ENCODE measurements around the gene DAZL. TPM values are rescaled to one million over a fixed set of nuclear protein-coding genes. Genes with fewer than 3 reads are reported as not detected.

Gene DAZL
- total RNA-seq, 1 experiment from 2014 or later, result 0.04 TPM

- H3K9me3 ChIP-seq (ENCODE audit: low read length), result no peaks in the 10 kb centered on the region
- BruUV-seq (replicated peaks), result no TSS peak
- H3K79me2 ChIP-seq (ENCODE audit: low read length), result no peaks in the 10 kb centered on the region
- intact Hi-C loops (cut with micrococcal nuclease), result loop anchor here (5.0 kb wide), 1 partner anchor 121 kb away; no protein-coding TSS in a partner anchor
- no peaks in the 10 kb centered on the region for H3F3A ChIP-seq (ENCODE audit: low read length, unreplicated experiment)
- DNase-seq (peak; percentile 90), ATAC-seq (peak; percentile 89)
- peaks cover 27% of the 10 kb centered on the region for H3K4me1 ChIP-seq (ENCODE audit: insufficient read depth, low read length)
- H4K20me1 ChIP-seq (ENCODE audit: low read length), result no peaks in the 10 kb centered on the region
- ChIA-PET POLR2A (ENCODE audit: unreplicated experiment) (no interaction called here), CTCF (no interaction called here)
- H3K27me3 ChIP-seq (ENCODE audit: low read length), result no peaks in the 10 kb centered on the region
- no peaks in the 10 kb centered on the region for H3K36me3 ChIP-seq (ENCODE audit: low read depth, low read length)
- H2AFZ ChIP-seq (ENCODE audit: low read length), result peak overlapping the region; percentile 46
- no peak overlapping the region for H3K4me3 ChIP-seq (ENCODE audit: low read length)
- TF ChIP-seq EZH2 (IDR thresholded peaks at IDR 0.05; ENCODE audit: low read length, unreplicated experiment) (no peak), EZH2phosphoT487 (IDR thresholded peaks at IDR 0.05; ENCODE audit: borderline replicate concordance, low read length) (no peak), CTCF (conservative IDR thresholded peaks at IDR 0.05; ENCODE audit: low read depth, low read length) (no peak)
- peak overlapping the region; percentile 56 for H3K27ac ChIP-seq (ENCODE audit: low read length)
- no peaks in the 10 kb centered on the region for H3K9me2 ChIP-seq (replicated peaks; ENCODE audit: low read length)
- no peak overlapping the region for H3K9ac ChIP-seq (ENCODE audit: low read length)
- H3K4me2 ChIP-seq (ENCODE audit: low read length), result peak overlapping the region; percentile 58
These were observed 1.2 kb upstream of the DAZL start for GRCh38 chr3:16606398-16606797.

- Histone ChIP-seq H3K9me3 (ENCODE audit: low read length) (no peaks in the 10 kb centered on the region), H3K9ac (ENCODE audit: low read length) (no peak overlapping the region), H2AFZ (ENCODE audit: low read length) (peak overlapping the region; percentile 46; the same call in 1 of the 2 replicates), H3K27me3 (ENCODE audit: low read length) (no peaks in the 10 kb centered on the region), H3K9me2 (replicated peaks; ENCODE audit: low read length) (no peaks in the 10 kb centered on the region), H3K4me3 (ENCODE audit: low read length) (no peak overlapping the region), H3K36me3 (ENCODE audit: low read depth, low read length) (no peaks in the 10 kb centered on the region), H3K79me2 (ENCODE audit: low read length) (no peaks in the 10 kb centered on the region), H3K4me1 (ENCODE audit: insufficient read depth, low read length) (peaks cover 29% of the 10 kb centered on the region), H3K27ac (ENCODE audit: low read length) (peak overlapping the region; percentile 56), H4K20me1 (ENCODE audit: low read length) (no peaks in the 10 kb centered on the region), H3F3A (ENCODE audit: low read length, unreplicated experiment) (no peaks in the 10 kb centered on the region), H3K4me2 (ENCODE audit: low read length) (peak overlapping the region; percentile 58)
- ChIA-PET CTCF (no interaction called here), POLR2A (ENCODE audit: unreplicated experiment) (no interaction called here)
- DNase-seq (no peak), ATAC-seq (no peak)
- intact Hi-C loops (cut with micrococcal nuclease), result loop anchor here (5.0 kb wide), 1 partner anchor 121 kb away; no protein-coding TSS in a partner anchor
- no TSS peak for BruUV-seq (replicated peaks)
- TF ChIP-seq EZH2phosphoT487 (IDR thresholded peaks at IDR 0.05; ENCODE audit: borderline replicate concordance, low read length) (no peak), CTCF (conservative IDR thresholded peaks at IDR 0.05; ENCODE audit: low read depth, low read length) (no peak), EZH2 (IDR thresholded peaks at IDR 0.05; ENCODE audit: low read length, unreplicated experiment) (no peak)
These were observed 743 bp upstream of the DAZL start for GRCh38 chr3:16605966-16606365.

- no peaks in the 10 kb centered on the region for H3K79me2 ChIP-seq (ENCODE audit: low read length)
- no peak overlapping the region for H3K27ac ChIP-seq (ENCODE audit: low read length)
- H3K4me3 ChIP-seq (ENCODE audit: low read length), result no peak overlapping the region
- ChIA-PET POLR2A (ENCODE audit: unreplicated experiment) (interaction anchor here (0.6 kb wide), 1 partner anchor 437 kb away, joined by 4 read pairs; no protein-coding TSS in a partner anchor), CTCF (no interaction called here)
- H2AFZ ChIP-seq (ENCODE audit: low read length), result no peak overlapping the region
- no peaks in the 10 kb centered on the region for H3K27me3 ChIP-seq (ENCODE audit: low read length)
- no peaks in the 10 kb centered on the region for H3K9me3 ChIP-seq (ENCODE audit: low read length)
- TF ChIP-seq CTCF (conservative IDR thresholded peaks at IDR 0.05; ENCODE audit: low read depth, low read length), result no peak
- TF ChIP-seq EZH2phosphoT487 (IDR thresholded peaks at IDR 0.05; ENCODE audit: borderline replicate concordance, low read length), result no peak
- TF ChIP-seq EZH2 (IDR thresholded peaks at IDR 0.05; ENCODE audit: low read length, unreplicated experiment), result no peak
- intact Hi-C loops (cut with micrococcal nuclease), result loop anchor here (5.0 kb wide), 2 partner anchors 203 to 343 kb away; no protein-coding TSS in a partner anchor
- no peaks in the 10 kb centered on the region for H3F3A ChIP-seq (ENCODE audit: low read length, unreplicated experiment)
- H3K9ac ChIP-seq (ENCODE audit: low read length), result no peak overlapping the region
- no peak for ATAC-seq
- H3K4me1 ChIP-seq (ENCODE audit: insufficient read depth, low read length), result peaks cover 27% of the 10 kb centered on the region
- no peaks in the 10 kb centered on the region for H3K36me3 ChIP-seq (ENCODE audit: low read depth, low read length)
- no TSS peak for BruUV-seq (replicated peaks)
- no peaks in the 10 kb centered on the region for H4K20me1 ChIP-seq (ENCODE audit: low read length)
- no peak for DNase-seq
- H3K4me2 ChIP-seq (ENCODE audit: low read length), result no peak overlapping the region
- H3K9me2 ChIP-seq (replicated peaks; ENCODE audit: low read length), result no peaks in the 10 kb centered on the region
These were observed 790 bp downstream of the DAZL start for GRCh38 chr3:16604433-16604832.
